Activated naive CD8-positive, alpha-beta T cell treated with anti-CD3 and anti-CD28 coated beads for 36 hours (primary cell): Measurements from ENCODE around the gene ZNF609. TPM values are rescaled to one million over a fixed set of nuclear protein-coding genes. Genes with fewer than 3 reads are reported as not detected.
A peak's percentile ranks its signal among the peaks of the same experiment; 100 is the strongest.

ENCODE experiments used
- DNase-seq: peaks from one replicate; pipeline ENCODE4 v3.0.0; 2021
- H3K27ac Mint-ChIP-seq: one replicate; pipeline ENCODE4 v1.8.0; 2022; ENCODE audit warnings: mild to moderate bottlenecking, moderate library complexity, mixed read lengths
- H3K27me3 Mint-ChIP-seq: one replicate; pipeline ENCODE4 v1.8.0; 2022; ENCODE audit warnings: mild to moderate bottlenecking, mixed read lengths
- H3K36me3 Mint-ChIP-seq: one replicate; pipeline ENCODE4 v1.8.0; 2021; ENCODE audit warnings: mild to moderate bottlenecking, mixed read lengths
- H3K4me1 Mint-ChIP-seq: one replicate; pipeline ENCODE4 v1.8.0; 2021; ENCODE audit warnings: mixed read lengths
- H3K4me3 Mint-ChIP-seq: one replicate; pipeline ENCODE4 v1.8.0; 2022; ENCODE audit warnings: mild to moderate bottlenecking, moderate library complexity, mixed read lengths
- H3K9me3 Mint-ChIP-seq: one replicate; pipeline ENCODE4 v1.8.0; 2022; ENCODE audit warnings: mixed read lengths
- total RNA-seq, 2 experiments: library from RNA; stranded (reverse); gene quantifications; one replicate each; pipeline ENCODE4 v1.2.3, GENCODE V29; 2021

ZNF609 gene
- total RNA-seq, 2 experiments from 2014 or later: 32.4 to 35.3 TPM

DNA sequence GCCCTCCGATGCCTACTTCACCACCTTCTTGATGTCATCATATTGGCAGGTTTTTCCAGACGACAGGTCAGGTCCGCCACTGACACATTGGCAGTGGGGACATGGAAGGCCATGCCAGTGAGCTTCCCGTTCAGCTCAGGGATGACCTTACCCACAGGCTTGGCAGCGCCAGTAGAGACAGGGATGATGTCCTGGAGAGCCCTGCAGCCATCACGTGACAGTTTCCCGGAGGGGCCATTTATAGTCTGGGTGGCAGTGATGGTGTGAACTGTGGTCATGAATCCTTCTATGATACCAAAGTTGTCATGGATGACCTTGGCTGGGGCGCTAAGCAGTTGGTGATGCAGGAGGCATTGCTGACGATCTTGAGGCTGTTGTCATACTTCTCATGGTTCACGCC lies 68.5 kb downstream of the ZNF609 start:
- H3K36me3 Mint-ChIP-seq: peaks cover 45% of the 10 kb centered on the region
- no peak overlapping the region for H3K27ac Mint-ChIP-seq
- no peak for DNase-seq
- no peaks in the 10 kb centered on the region for H3K27me3 Mint-ChIP-seq
- H3K4me1 Mint-ChIP-seq: peaks cover 73% of the 10 kb centered on the region
- peaks cover 2% of the 10 kb centered on the region for H3K9me3 Mint-ChIP-seq
- H3K4me3 Mint-ChIP-seq: no peak overlapping the region

DNA sequence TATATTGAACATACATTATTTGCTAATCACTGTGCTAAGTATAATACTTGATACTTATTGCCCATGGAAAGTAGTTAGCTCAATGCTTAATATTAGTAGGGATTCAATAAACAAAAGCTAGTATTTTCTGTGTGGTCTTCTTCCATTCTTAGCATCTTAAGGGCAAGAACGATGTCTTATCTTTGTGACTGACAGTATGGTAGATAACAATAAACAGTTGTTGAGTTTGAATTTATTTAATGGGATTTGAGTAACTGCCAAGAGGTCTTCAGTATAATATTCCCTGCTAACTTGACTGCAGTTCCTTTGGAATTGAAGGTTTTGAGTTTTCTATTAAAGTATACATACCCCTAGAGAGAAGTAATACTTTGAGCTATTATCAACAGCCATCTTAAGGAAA lies 70.1 kb downstream of the ZNF609 start:
- Mint-ChIP-seq H3K4me3 (no peak overlapping the region), H3K36me3 (peaks cover 35% of the 10 kb centered on the region), H3K27me3 (no peaks in the 10 kb centered on the region), H3K9me3 (peaks cover 2% of the 10 kb centered on the region), H3K27ac (peak overlapping the region; percentile 39), H3K4me1 (peaks cover 66% of the 10 kb centered on the region)
- DNase-seq: no peak

DNA sequence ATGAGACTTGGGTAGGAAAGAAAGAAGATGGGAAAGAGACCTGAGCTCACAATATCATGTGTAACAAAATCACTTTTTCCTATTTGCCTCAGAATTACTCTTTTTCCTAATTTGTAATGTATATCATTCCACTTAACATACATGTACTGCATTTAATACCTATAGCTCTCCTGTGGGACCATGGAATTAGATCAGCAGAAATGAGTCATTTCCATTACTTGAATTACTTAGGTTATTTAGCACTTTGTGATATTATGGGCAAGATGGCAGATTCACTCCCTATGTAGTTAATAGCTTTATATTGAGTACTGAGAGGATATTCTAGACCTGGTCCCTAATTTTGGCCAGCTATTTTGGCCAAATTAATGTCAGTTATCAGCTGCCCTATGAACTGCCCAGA lies 70.5 kb downstream of the ZNF609 start:
- no peak for DNase-seq
- Mint-ChIP-seq H3K27me3 (no peaks in the 10 kb centered on the region), H3K36me3 (peaks cover 35% of the 10 kb centered on the region), H3K9me3 (peaks cover 2% of the 10 kb centered on the region), H3K4me3 (no peak overlapping the region), H3K4me1 (peaks cover 64% of the 10 kb centered on the region), H3K27ac (peak overlapping the region; percentile 39)

DNA sequence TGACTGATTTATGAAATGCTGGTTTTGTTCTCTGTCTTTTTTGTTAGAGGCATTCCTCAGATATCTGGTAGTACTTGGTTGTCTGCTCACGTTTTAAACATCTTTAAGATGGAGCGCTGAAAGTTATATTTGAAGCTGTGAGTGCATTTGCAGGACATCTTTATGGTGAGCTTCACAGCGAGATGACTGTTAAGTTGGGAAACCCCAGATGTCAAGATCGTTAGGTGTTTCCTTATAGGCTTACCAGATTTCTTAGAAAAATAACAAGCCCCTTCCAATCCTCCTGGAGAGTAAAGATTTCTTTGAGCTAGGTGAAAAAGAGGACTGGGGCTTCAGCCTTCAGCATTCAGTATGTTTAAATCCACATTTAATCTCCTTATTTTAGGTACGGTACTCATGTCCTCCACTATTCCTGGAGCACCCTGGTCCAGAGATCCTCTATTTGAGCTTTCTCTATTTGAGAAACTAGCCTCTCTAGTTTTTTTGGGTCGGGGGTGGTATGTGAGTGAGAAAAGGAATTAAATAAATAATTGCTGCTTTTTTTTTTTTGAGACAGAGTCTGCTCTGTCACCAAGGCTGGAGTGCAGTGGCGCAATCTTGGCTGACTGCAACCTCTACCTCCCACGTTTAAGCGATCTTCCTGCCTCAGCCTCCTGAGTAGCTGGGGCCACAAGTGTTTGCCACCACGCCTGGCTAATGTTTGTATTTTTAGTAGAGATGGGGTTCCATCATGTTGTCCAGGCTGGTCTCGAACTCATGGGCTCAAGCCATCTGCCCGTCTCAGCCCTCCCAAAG lies 72.3 kb downstream of the ZNF609 start:
- DNase-seq: peak; percentile 10
- no peaks in the 10 kb centered on the region for H3K27me3 Mint-ChIP-seq
- H3K36me3 Mint-ChIP-seq: peaks cover 32% of the 10 kb centered on the region
- peak overlapping the region; percentile 49 for H3K4me3 Mint-ChIP-seq
- H3K9me3 Mint-ChIP-seq: peaks cover 2% of the 10 kb centered on the region
- H3K4me1 Mint-ChIP-seq: peaks cover 61% of the 10 kb centered on the region
- peak overlapping the region; percentile 76 for H3K27ac Mint-ChIP-seq

DNA sequence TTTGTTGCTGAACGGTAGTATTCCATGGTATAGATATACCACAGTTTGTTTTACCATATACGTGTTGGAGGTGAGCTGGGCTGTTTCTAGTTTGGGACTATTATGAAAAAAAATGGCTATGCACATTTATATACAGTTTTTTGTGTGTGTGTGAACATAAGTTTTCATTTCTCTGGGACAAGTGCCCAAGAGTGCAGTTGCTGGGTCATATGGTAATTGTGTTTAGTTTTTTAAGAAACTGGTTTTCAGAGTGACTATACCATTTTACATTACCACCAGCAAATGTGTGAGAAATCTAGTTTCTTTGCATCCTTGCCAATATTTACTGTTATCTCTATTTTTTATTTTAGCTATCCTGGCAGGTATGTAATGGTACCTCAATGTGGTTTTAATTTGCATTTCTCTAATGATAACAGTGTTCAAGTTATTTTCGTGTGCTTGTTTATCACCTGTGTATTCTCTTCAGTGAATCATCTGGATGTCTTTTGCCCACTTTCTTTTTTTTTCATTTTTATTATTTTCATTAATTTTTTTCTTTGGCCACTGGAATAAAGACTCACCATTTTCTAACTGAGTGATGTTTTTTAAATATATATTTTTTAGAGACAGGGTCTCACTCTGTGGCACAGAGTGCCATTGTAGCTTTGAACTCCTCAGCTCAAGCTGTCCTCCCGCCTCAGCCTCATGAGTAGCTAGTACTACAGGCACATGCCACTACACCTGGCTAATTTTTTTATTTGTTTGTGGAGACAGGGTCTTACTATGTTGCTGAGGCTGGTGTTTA lies 75.3 kb downstream of the ZNF609 start:
- no peak overlapping the region for H3K4me3 Mint-ChIP-seq
- H3K36me3 Mint-ChIP-seq: peaks cover 18% of the 10 kb centered on the region
- H3K27ac Mint-ChIP-seq: peak overlapping the region; percentile 63
- no peaks in the 10 kb centered on the region for H3K27me3 Mint-ChIP-seq
- DNase-seq: no peak
- peaks cover 2% of the 10 kb centered on the region for H3K9me3 Mint-ChIP-seq
- peaks cover 49% of the 10 kb centered on the region for H3K4me1 Mint-ChIP-seq

GRCh38 chr15:64536244-64536836 lies 76.0 kb downstream of the ZNF609 start:
- Mint-ChIP-seq H3K4me3 (no peak overlapping the region), H3K9me3 (peaks cover 2% of the 10 kb centered on the region), H3K27ac (peak overlapping the region; percentile 63), H3K4me1 (peaks cover 44% of the 10 kb centered on the region), H3K36me3 (peaks cover 18% of the 10 kb centered on the region), H3K27me3 (no peaks in the 10 kb centered on the region)
- DNase-seq: peak; percentile 15

GRCh38 chr15:64542091-64542490 lies 81.7 kb downstream of the ZNF609 start:
- peaks cover 22% of the 10 kb centered on the region for H3K36me3 Mint-ChIP-seq
- no peak overlapping the region for H3K27ac Mint-ChIP-seq
- H3K27me3 Mint-ChIP-seq: no peaks in the 10 kb centered on the region
- H3K4me1 Mint-ChIP-seq: peaks cover 31% of the 10 kb centered on the region
- peaks cover 2% of the 10 kb centered on the region for H3K9me3 Mint-ChIP-seq
- no peak overlapping the region for H3K4me3 Mint-ChIP-seq
- no peak for DNase-seq

GRCh38 chr15:64544450-64544849 lies 84.1 kb downstream of the ZNF609 start:
- H3K27me3 Mint-ChIP-seq: no peaks in the 10 kb centered on the region
- no peak overlapping the region for H3K4me3 Mint-ChIP-seq
- H3K4me1 Mint-ChIP-seq: peaks cover 35% of the 10 kb centered on the region
- peak overlapping the region; percentile 51 for H3K27ac Mint-ChIP-seq
- H3K36me3 Mint-ChIP-seq: peaks cover 27% of the 10 kb centered on the region
- DNase-seq: no peak
- H3K9me3 Mint-ChIP-seq: peaks cover 3% of the 10 kb centered on the region

- H3K36me3 Mint-ChIP-seq: peaks cover 32% of the 10 kb centered on the region
- peaks cover 35% of the 10 kb centered on the region for H3K4me1 Mint-ChIP-seq
- no peak for DNase-seq
- peaks cover 3% of the 10 kb centered on the region for H3K9me3 Mint-ChIP-seq
- H3K4me3 Mint-ChIP-seq: no peak overlapping the region
- H3K27me3 Mint-ChIP-seq: no peaks in the 10 kb centered on the region
- H3K27ac Mint-ChIP-seq: no peak overlapping the region
Observed at GRCh38 chr15:64547275-64547674, 86.9 kb downstream of the ZNF609 start.

DNA sequence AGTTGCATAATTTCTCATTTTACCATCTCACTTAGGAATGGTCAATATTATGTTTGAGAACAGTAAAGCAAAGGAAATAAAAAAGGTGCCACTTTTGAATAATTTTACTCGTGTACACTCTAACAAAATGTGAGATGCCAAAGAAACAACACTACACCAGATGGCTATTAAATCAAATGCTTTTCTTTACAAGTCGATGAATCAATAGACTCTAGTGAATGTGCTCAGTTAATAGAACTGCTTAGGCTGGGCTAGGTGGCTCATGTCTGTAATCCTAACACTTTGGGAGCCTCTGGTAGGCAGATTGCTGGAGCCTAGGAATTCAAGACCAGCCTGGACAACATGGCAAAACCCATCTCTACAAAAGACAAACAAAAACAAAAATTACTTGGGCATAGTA lies 87.9 kb downstream of the ZNF609 start:
- Mint-ChIP-seq H3K4me1 (peaks cover 34% of the 10 kb centered on the region), H3K4me3 (no peak overlapping the region), H3K36me3 (peaks cover 31% of the 10 kb centered on the region), H3K27me3 (no peaks in the 10 kb centered on the region), H3K27ac (no peak overlapping the region), H3K9me3 (peaks cover 3% of the 10 kb centered on the region)
- DNase-seq: no peak

DNA sequence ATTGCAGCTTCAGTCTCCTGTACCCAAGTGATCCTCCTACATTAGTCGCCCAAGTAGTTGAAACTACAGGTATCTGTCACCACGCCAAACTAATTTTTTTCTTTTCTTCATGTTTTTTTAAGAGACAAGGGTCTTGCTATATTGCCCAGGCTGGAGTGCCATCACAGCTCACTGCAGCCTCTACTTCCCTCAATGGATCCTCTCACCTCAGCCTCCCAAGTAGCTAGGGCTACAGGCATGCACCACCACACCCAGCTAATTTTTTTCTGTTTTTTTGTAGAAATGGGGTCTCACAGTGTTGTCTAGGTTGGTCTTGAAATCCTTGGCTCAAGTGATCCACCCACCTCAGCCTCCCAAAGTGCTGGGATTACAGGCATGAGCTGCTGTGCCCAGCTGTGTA lies 89.5 kb downstream of the ZNF609 start:
- no peak overlapping the region for H3K4me3 Mint-ChIP-seq
- H3K9me3 Mint-ChIP-seq: peaks cover 3% of the 10 kb centered on the region
- H3K27ac Mint-ChIP-seq: no peak overlapping the region
- H3K36me3 Mint-ChIP-seq: peaks cover 25% of the 10 kb centered on the region
- no peaks in the 10 kb centered on the region for H3K27me3 Mint-ChIP-seq
- no peak for DNase-seq
- peaks cover 25% of the 10 kb centered on the region for H3K4me1 Mint-ChIP-seq

- Mint-ChIP-seq H3K27ac (no peak overlapping the region), H3K9me3 (peaks cover 1% of the 10 kb centered on the region), H3K36me3 (peaks cover 15% of the 10 kb centered on the region), H3K4me3 (no peak overlapping the region), H3K27me3 (no peaks in the 10 kb centered on the region), H3K4me1 (peaks cover 22% of the 10 kb centered on the region)
- DNase-seq: no peak
Observed at GRCh38 chr15:64552281-64552948, 92.0 kb downstream of the ZNF609 start.

- Mint-ChIP-seq H3K36me3 (peaks cover 28% of the 10 kb centered on the region), H3K4me1 (peaks cover 41% of the 10 kb centered on the region), H3K4me3 (no peak overlapping the region), H3K27ac (peak overlapping the region; percentile 27), H3K9me3 (no peaks in the 10 kb centered on the region), H3K27me3 (no peaks in the 10 kb centered on the region)
- no peak for DNase-seq
Observed at GRCh38 chr15:64558460-64559179, 98.2 kb downstream of the ZNF609 start.

GRCh38 chr15:64559243-64559642 lies 98.9 kb downstream of the ZNF609 start:
- DNase-seq: no peak
- H3K9me3 Mint-ChIP-seq: no peaks in the 10 kb centered on the region
- H3K4me3 Mint-ChIP-seq: no peak overlapping the region
- peaks cover 31% of the 10 kb centered on the region for H3K36me3 Mint-ChIP-seq
- no peaks in the 10 kb centered on the region for H3K27me3 Mint-ChIP-seq
- peak overlapping the region; percentile 27 for H3K27ac Mint-ChIP-seq
- H3K4me1 Mint-ChIP-seq: peaks cover 44% of the 10 kb centered on the region
